Nephron progenitor cell (in vitro differentiated cells): ENCODE results near the gene SLC28A1.

Source experiments
- DNase-seq: peaks from one replicate; pipeline ENCODE4 v3.0.0; 2021
- H3K27ac Mint-ChIP-seq: 2 replicates; pipeline ENCODE4 v1.8.0; 2021; ENCODE audit warnings: mild to moderate bottlenecking, moderate library complexity, mixed read lengths
- H3K27me3 Mint-ChIP-seq: 2 replicates; pipeline ENCODE4 v1.8.0; 2021; ENCODE audit warnings: mild to moderate bottlenecking, low read depth, mixed read lengths; ENCODE audit not compliant: poor library complexity
- H3K36me3 Mint-ChIP-seq: 2 replicates; pipeline ENCODE4 v1.8.0; 2021; ENCODE audit warnings: low read depth, mixed read lengths
- H3K4me1 Mint-ChIP-seq: 2 replicates; pipeline ENCODE4 v1.8.0; 2021; ENCODE audit warnings: mixed read lengths
- H3K4me3 Mint-ChIP-seq: 2 replicates; pipeline ENCODE4 v1.8.0; 2021; ENCODE audit warnings: mild to moderate bottlenecking, moderate library complexity, mixed read lengths
- H3K9me3 Mint-ChIP-seq: 2 replicates; pipeline ENCODE4 v1.8.0; 2021; ENCODE audit warnings: mild to moderate bottlenecking, moderate library complexity, mixed read lengths
- CTCF ChIP-seq: fragments of 200-600 bp; sonication (generic); IDR thresholded peaks from 2 replicates; pipeline ENCODE4 v1.5.0; 2021; ENCODE audit warnings: antibody characterized with exemption

Gene SLC28A1

GRCh38 chr15:84960391-84961113 lies 76.1 kb downstream of the SLC28A1 start:
- Mint-ChIP-seq H3K4me1 (peaks cover 16% of the 10 kb centered on the region), H3K36me3 (no peaks in the 10 kb centered on the region), H3K27ac (no peak overlapping the region), H3K27me3 (peaks cover 19% of the 10 kb centered on the region), H3K9me3 (peaks cover 16% of the 10 kb centered on the region), H3K4me3 (no peak overlapping the region)
- no peak for TF ChIP-seq CTCF
- DNase-seq, result no peak

GRCh38 chr15:84961114-84961452 lies 76.6 kb downstream of the SLC28A1 start:
- Mint-ChIP-seq H3K9me3 (peaks cover 16% of the 10 kb centered on the region), H3K36me3 (no peaks in the 10 kb centered on the region), H3K27me3 (peaks cover 14% of the 10 kb centered on the region), H3K4me3 (no peak overlapping the region), H3K27ac (no peak overlapping the region), H3K4me1 (peaks cover 10% of the 10 kb centered on the region)
- no peak for DNase-seq
- no peak for TF ChIP-seq CTCF

- no peak overlapping the region for H3K27ac Mint-ChIP-seq
- TF ChIP-seq CTCF, result no peak
- no peak for DNase-seq
- peaks cover 9% of the 10 kb centered on the region for H3K4me1 Mint-ChIP-seq
- H3K27me3 Mint-ChIP-seq, result peaks cover 12% of the 10 kb centered on the region
- no peak overlapping the region for H3K4me3 Mint-ChIP-seq
- no peaks in the 10 kb centered on the region for H3K36me3 Mint-ChIP-seq
- H3K9me3 Mint-ChIP-seq, result peaks cover 21% of the 10 kb centered on the region
Measured at GRCh38 chr15:84961707-84962106, 77.2 kb downstream of the SLC28A1 start.

- TF ChIP-seq CTCF, result no peak
- no peak for DNase-seq
- H3K9me3 Mint-ChIP-seq, result peaks cover 17% of the 10 kb centered on the region
- H3K4me3 Mint-ChIP-seq, result no peak overlapping the region
- H3K27ac Mint-ChIP-seq, result no peak overlapping the region
- H3K36me3 Mint-ChIP-seq, result no peaks in the 10 kb centered on the region
- peaks cover 9% of the 10 kb centered on the region for H3K4me1 Mint-ChIP-seq
- peaks cover 15% of the 10 kb centered on the region for H3K27me3 Mint-ChIP-seq
Measured at GRCh38 chr15:84962955-84963354, 78.5 kb downstream of the SLC28A1 start.

GRCh38 chr15:84967380-84967779 lies 82.9 kb downstream of the SLC28A1 start:
- H3K27ac Mint-ChIP-seq, result no peak overlapping the region
- DNase-seq, result no peak
- H3K27me3 Mint-ChIP-seq, result peaks cover 31% of the 10 kb centered on the region
- no peak overlapping the region for H3K4me3 Mint-ChIP-seq
- H3K4me1 Mint-ChIP-seq, result peaks cover 8% of the 10 kb centered on the region
- no peak for TF ChIP-seq CTCF
- no peaks in the 10 kb centered on the region for H3K36me3 Mint-ChIP-seq
- peaks cover 17% of the 10 kb centered on the region for H3K9me3 Mint-ChIP-seq

GRCh38 chr15:84968301-84968700 lies 83.8 kb downstream of the SLC28A1 start:
- H3K4me3 Mint-ChIP-seq, result no peak overlapping the region
- no peaks in the 10 kb centered on the region for H3K36me3 Mint-ChIP-seq
- DNase-seq, result no peak
- TF ChIP-seq CTCF, result no peak
- H3K9me3 Mint-ChIP-seq, result peaks cover 17% of the 10 kb centered on the region
- no peak overlapping the region for H3K27ac Mint-ChIP-seq
- peaks cover 6% of the 10 kb centered on the region for H3K4me1 Mint-ChIP-seq
- peaks cover 32% of the 10 kb centered on the region for H3K27me3 Mint-ChIP-seq
